IPS-15b (cell line): Measurements from ENCODE around the gene EVL.

Source experiments
- H3K27me3 ChIP-seq: one replicate; pipeline ENCODE4 v1.6.1; 2013; ENCODE audit warnings: low read length; ENCODE audit not compliant: control insufficient read depth, insufficient read depth
- H3K36me3 ChIP-seq: one replicate; pipeline ENCODE4 v1.6.1; 2013; ENCODE audit warnings: low read length; ENCODE audit not compliant: control insufficient read depth, insufficient read depth
- H3K4me1 ChIP-seq: one replicate; pipeline ENCODE4 v1.6.1; 2013; ENCODE audit warnings: mild to moderate bottlenecking, low read length; ENCODE audit not compliant: control insufficient read depth, insufficient read depth
- H3K4me3 ChIP-seq: one replicate; pipeline ENCODE4 v1.5.1; 2013; ENCODE audit warnings: low read depth, low read length
- H3K9ac ChIP-seq: one replicate; pipeline ENCODE4 v1.6.1; 2013; ENCODE audit warnings: low read depth, mild to moderate bottlenecking, low read length
- H3K9me3 ChIP-seq: one replicate; pipeline ENCODE4 v1.6.1; 2013; ENCODE audit warnings: mild to moderate bottlenecking, low read length; ENCODE audit not compliant: control insufficient read depth, insufficient read depth

Gene EVL

DNA sequence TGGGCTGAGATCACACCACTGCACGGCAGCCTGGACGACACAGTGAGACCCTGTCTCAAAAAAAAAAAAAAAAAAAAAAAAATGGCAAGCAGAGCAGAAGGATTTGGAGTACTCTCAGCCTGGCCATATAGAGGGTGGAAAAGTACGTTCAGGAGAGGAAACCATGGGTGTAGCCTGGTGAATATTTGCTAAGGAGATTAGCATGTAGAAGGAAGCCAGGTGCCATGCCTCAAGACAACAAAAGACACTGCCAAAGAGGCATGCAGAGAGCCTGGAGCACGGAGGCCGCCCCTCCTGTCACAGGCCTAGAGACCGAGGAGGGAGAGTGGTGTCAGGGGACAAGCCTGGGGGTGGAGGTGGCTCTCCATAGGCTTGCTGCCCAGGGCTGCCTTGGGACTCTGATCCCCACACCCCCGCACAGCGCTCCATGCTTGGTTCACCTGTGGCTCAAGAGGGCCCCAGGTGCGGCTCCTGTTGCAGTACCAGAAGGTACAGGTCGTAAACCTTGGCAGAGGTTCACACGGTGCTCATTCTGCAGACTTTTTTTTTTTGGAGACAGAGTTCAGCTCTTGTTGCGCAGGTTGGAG is 122.1 kb downstream of the EVL start:
- Histone ChIP-seq H3K36me3 (no peaks in the 10 kb centered on the region), H3K4me3 (no peak overlapping the region), H3K27me3 (no peaks in the 10 kb centered on the region), H3K4me1 (no peaks in the 10 kb centered on the region), H3K9ac (no peak overlapping the region), H3K9me3 (no peaks in the 10 kb centered on the region)

DNA sequence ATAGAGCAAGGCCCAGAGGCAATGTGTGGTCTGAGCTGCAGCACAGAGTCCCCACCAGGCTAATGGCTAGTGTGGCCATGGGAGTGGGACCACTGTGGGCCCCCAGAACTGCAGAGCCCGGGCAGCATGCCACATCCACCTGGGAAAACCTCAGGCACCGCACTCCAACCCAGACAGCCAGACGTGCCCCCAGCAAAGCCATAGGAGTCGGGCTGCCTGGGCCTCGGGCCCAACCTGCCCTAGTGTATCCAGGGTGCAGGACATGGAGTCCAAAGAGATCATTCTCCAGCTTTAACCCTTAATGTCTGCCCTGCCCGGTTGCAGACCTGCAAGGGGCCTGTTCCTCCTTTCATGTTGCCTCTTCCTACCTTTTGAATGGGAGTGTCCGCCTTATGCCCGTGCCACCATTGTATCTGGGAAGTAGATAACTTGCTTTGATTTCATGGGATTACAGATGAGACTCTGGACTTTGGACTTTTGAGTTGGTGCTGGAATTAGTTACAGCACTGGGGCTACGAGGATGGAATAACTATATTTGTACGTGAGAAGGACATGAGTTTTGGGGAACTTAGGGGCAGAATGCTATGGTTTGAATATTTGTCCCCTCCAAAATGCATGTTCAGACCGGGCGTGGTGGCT is 123.3 kb downstream of the EVL start:
- Histone ChIP-seq H3K4me1 (peaks cover 3% of the 10 kb centered on the region), H3K36me3 (no peaks in the 10 kb centered on the region), H3K9ac (no peak overlapping the region), H3K27me3 (no peaks in the 10 kb centered on the region), H3K9me3 (no peaks in the 10 kb centered on the region), H3K4me3 (no peak overlapping the region)

DNA sequence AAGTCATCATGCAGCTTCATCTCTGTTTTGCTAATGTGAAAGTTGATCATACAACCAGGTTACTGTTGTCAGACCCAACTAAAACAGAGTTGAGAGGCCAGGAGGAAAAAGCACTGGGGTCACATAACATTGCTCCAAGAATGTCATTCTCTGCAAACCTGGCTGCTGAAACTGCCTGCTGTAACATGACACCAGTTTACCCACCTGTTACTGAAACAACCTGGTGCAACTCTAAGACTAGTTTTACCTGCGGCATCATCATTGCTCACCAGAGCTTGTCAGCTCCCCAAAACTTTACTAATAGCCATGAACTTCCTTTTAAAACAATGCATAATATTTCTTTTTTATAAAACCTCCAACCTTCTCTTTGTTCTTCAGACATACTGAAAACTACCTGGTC is 124.9 kb downstream of the EVL start:
- Histone ChIP-seq H3K27me3 (no peaks in the 10 kb centered on the region), H3K4me1 (peaks cover 4% of the 10 kb centered on the region), H3K9ac (no peak overlapping the region), H3K9me3 (no peaks in the 10 kb centered on the region), H3K4me3 (no peak overlapping the region), H3K36me3 (no peaks in the 10 kb centered on the region)

DNA sequence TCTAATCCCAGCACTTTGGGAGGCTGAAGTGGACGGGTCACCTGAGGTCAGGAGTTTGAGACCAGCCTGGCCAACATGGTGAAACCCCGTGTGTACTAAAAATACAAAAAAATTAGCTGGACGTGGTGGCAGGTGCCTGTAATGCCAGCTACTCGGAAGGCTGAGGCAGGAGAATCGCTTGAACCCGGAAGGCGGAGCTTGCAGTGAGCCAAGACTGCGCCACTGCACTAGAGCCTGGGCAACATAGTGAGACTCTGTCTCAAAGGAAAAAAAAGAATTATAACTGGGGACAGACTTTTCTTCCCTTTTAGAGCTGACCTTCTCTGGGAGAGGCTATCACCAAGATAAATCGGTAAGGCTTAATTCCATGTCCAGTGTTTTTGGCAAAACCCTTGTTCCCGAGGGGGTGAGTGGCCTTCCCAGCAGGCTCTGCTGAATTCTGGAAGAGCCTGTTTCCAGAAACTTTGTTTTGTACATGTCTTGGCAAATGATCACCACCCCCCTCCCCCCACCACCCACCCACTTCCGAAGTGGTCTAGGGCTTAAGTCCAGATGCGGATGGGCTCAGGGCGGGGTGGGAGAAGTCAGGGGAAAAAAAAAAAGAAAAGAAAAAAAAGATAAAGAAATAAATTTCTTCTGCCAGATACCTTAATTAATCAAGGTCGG is 126.5 kb downstream of the EVL start:
- Histone ChIP-seq H3K4me3 (no peak overlapping the region), H3K9ac (no peak overlapping the region), H3K4me1 (peaks cover 4% of the 10 kb centered on the region), H3K36me3 (no peaks in the 10 kb centered on the region), H3K9me3 (no peaks in the 10 kb centered on the region), H3K27me3 (no peaks in the 10 kb centered on the region)

- peaks cover 4% of the 10 kb centered on the region for H3K4me1 ChIP-seq
- peak overlapping the region; percentile 22 for H3K4me3 ChIP-seq
- no peaks in the 10 kb centered on the region for H3K9me3 ChIP-seq
- H3K27me3 ChIP-seq = no peaks in the 10 kb centered on the region
- H3K36me3 ChIP-seq = no peaks in the 10 kb centered on the region
- H3K9ac ChIP-seq = peak overlapping the region; percentile 73
Observed at GRCh38 chr14:100192250-100192671, 127.0 kb downstream of the EVL start.

DNA sequence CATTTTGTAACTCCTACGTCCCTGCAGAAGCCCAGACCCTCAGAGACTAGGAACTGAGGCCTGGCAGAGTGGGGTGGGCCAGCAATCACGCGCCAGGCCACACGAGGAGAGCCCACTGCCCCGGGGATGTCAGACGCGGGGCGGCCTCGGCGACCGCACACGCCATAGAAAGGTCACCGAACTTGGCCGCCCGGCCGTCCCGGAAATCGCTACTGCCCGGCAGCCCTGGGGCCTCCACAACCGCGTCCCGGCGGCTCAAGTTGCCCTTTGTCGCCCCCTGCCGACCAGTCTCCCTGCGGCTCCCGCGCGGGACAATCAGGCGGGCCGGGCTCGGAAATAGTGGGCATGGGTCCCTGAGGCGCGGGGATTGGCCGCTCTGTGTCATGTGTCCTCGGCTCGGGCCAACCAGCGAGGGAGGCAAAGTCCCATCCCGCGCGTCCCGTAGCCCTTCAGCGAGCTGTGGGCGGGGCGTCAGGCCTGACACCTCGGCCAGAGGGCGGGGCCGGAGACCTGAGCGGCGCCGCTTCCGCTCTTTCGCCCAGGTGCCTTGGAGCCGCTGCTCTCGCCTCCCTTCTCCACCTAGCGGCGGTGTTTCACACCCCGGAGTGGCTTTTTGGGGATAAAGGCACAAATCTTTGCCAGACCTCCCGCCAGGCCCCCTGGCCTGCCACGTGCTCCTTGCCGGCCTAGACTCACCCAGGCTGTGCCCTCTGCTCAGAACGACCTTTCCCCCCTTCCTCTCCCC is 127.6 kb downstream of the EVL start:
- H3K27me3 ChIP-seq = no peaks in the 10 kb centered on the region
- peaks cover 4% of the 10 kb centered on the region for H3K4me1 ChIP-seq
- H3K36me3 ChIP-seq = no peaks in the 10 kb centered on the region
- H3K4me3 ChIP-seq = peak overlapping the region; percentile 22
- no peaks in the 10 kb centered on the region for H3K9me3 ChIP-seq
- H3K9ac ChIP-seq = peak overlapping the region; percentile 73
